ENCODE results near the gene KRT33B.

Gene KRT33B

GRCh38 chr17:41340934-41341861, 28.4 kb downstream of the KRT33B start:
- peak overlapping the region; percentile 66 for H3K4me3 Mint-ChIP-seq
- H3K27me3 Mint-ChIP-seq = no peaks in the 10 kb centered on the region
- H3K4me1 Mint-ChIP-seq = peaks cover 66% of the 10 kb centered on the region
- H3K9me3 Mint-ChIP-seq = peaks cover 6% of the 10 kb centered on the region
- H3K27ac Mint-ChIP-seq = peak overlapping the region; percentile 69
- H3K36me3 Mint-ChIP-seq = peaks cover 8% of the 10 kb centered on the region

GRCh38 chr17:41340494-41340893, 29.1 kb downstream of the KRT33B start:
- peaks cover 73% of the 10 kb centered on the region for H3K4me1 Mint-ChIP-seq
- H3K27ac Mint-ChIP-seq = peak overlapping the region; percentile 7
- H3K27me3 Mint-ChIP-seq = no peaks in the 10 kb centered on the region
- H3K4me3 Mint-ChIP-seq = peak overlapping the region; percentile 66
- peaks cover 6% of the 10 kb centered on the region for H3K9me3 Mint-ChIP-seq
- peaks cover 8% of the 10 kb centered on the region for H3K36me3 Mint-ChIP-seq

- Mint-ChIP-seq H3K9me3 (peaks cover 6% of the 10 kb centered on the region), H3K4me3 (peak overlapping the region; percentile 66), H3K27ac (peak overlapping the region; percentile 48), H3K27me3 (no peaks in the 10 kb centered on the region), H3K4me1 (peaks cover 81% of the 10 kb centered on the region), H3K36me3 (peaks cover 8% of the 10 kb centered on the region)
These were observed 29.9 kb downstream of the KRT33B start for GRCh38 chr17:41339571-41340172.

- Mint-ChIP-seq H3K27me3 (no peaks in the 10 kb centered on the region), H3K27ac (peak overlapping the region; percentile 20), H3K9me3 (peaks cover 6% of the 10 kb centered on the region), H3K4me3 (peak overlapping the region; percentile 53), H3K4me1 (peaks cover 87% of the 10 kb centered on the region), H3K36me3 (peaks cover 8% of the 10 kb centered on the region)
These were observed 30.6 kb downstream of the KRT33B start for GRCh38 chr17:41338961-41339485.

GRCh38 chr17:41335747-41336146, 33.9 kb downstream of the KRT33B start:
- H3K9me3 Mint-ChIP-seq = no peaks in the 10 kb centered on the region
- H3K27me3 Mint-ChIP-seq = no peaks in the 10 kb centered on the region
- no peak overlapping the region for H3K4me3 Mint-ChIP-seq
- peaks cover 71% of the 10 kb centered on the region for H3K4me1 Mint-ChIP-seq
- peak overlapping the region; percentile 59 for H3K27ac Mint-ChIP-seq
- H3K36me3 Mint-ChIP-seq = no peaks in the 10 kb centered on the region

- no peak overlapping the region for H3K27ac Mint-ChIP-seq
- H3K4me1 Mint-ChIP-seq = peaks cover 62% of the 10 kb centered on the region
- no peaks in the 10 kb centered on the region for H3K9me3 Mint-ChIP-seq
- H3K4me3 Mint-ChIP-seq = no peak overlapping the region
- no peaks in the 10 kb centered on the region for H3K36me3 Mint-ChIP-seq
- H3K27me3 Mint-ChIP-seq = no peaks in the 10 kb centered on the region
These were observed 35.0 kb downstream of the KRT33B start for GRCh38 chr17:41334385-41335305.

GRCh38 chr17:41333836-41334235, 35.8 kb downstream of the KRT33B start:
- no peaks in the 10 kb centered on the region for H3K36me3 Mint-ChIP-seq
- H3K27me3 Mint-ChIP-seq = no peaks in the 10 kb centered on the region
- H3K4me3 Mint-ChIP-seq = no peak overlapping the region
- H3K4me1 Mint-ChIP-seq = peaks cover 59% of the 10 kb centered on the region
- H3K9me3 Mint-ChIP-seq = no peaks in the 10 kb centered on the region
- peak overlapping the region; percentile 36 for H3K27ac Mint-ChIP-seq

GRCh38 chr17:41333098-41333497, 36.5 kb downstream of the KRT33B start:
- Mint-ChIP-seq H3K36me3 (no peaks in the 10 kb centered on the region), H3K27ac (peak overlapping the region; percentile 84), H3K4me1 (peaks cover 59% of the 10 kb centered on the region), H3K4me3 (no peak overlapping the region), H3K27me3 (no peaks in the 10 kb centered on the region), H3K9me3 (no peaks in the 10 kb centered on the region)

GRCh38 chr17:41332239-41332638, 37.4 kb downstream of the KRT33B start:
- no peaks in the 10 kb centered on the region for H3K36me3 Mint-ChIP-seq
- H3K27me3 Mint-ChIP-seq = no peaks in the 10 kb centered on the region
- H3K9me3 Mint-ChIP-seq = no peaks in the 10 kb centered on the region
- no peak overlapping the region for H3K27ac Mint-ChIP-seq
- H3K4me1 Mint-ChIP-seq = peaks cover 56% of the 10 kb centered on the region
- H3K4me3 Mint-ChIP-seq = no peak overlapping the region

GRCh38 chr17:41331606-41332005, 38.0 kb downstream of the KRT33B start:
- H3K36me3 Mint-ChIP-seq = no peaks in the 10 kb centered on the region
- no peaks in the 10 kb centered on the region for H3K9me3 Mint-ChIP-seq
- H3K27me3 Mint-ChIP-seq = no peaks in the 10 kb centered on the region
- no peak overlapping the region for H3K4me3 Mint-ChIP-seq
- no peak overlapping the region for H3K27ac Mint-ChIP-seq
- H3K4me1 Mint-ChIP-seq = peaks cover 62% of the 10 kb centered on the region

GRCh38 chr17:41329279-41329948, 40.2 kb downstream of the KRT33B start:
- H3K27ac Mint-ChIP-seq = no peak overlapping the region
- no peaks in the 10 kb centered on the region for H3K9me3 Mint-ChIP-seq
- H3K27me3 Mint-ChIP-seq = no peaks in the 10 kb centered on the region
- peaks cover 57% of the 10 kb centered on the region for H3K4me1 Mint-ChIP-seq
- no peak overlapping the region for H3K4me3 Mint-ChIP-seq
- H3K36me3 Mint-ChIP-seq = no peaks in the 10 kb centered on the region

GRCh38 chr17:41328207-41328606, 41.4 kb downstream of the KRT33B start:
- no peaks in the 10 kb centered on the region for H3K36me3 Mint-ChIP-seq
- no peaks in the 10 kb centered on the region for H3K9me3 Mint-ChIP-seq
- no peaks in the 10 kb centered on the region for H3K27me3 Mint-ChIP-seq
- no peak overlapping the region for H3K4me3 Mint-ChIP-seq
- no peak overlapping the region for H3K27ac Mint-ChIP-seq
- H3K4me1 Mint-ChIP-seq = peaks cover 57% of the 10 kb centered on the region

- Mint-ChIP-seq H3K4me1 (peaks cover 60% of the 10 kb centered on the region), H3K9me3 (no peaks in the 10 kb centered on the region), H3K4me3 (no peak overlapping the region), H3K27me3 (no peaks in the 10 kb centered on the region), H3K27ac (no peak overlapping the region), H3K36me3 (no peaks in the 10 kb centered on the region)
These were observed 42.0 kb downstream of the KRT33B start for GRCh38 chr17:41327411-41328120.

Measured in activated naive CD4-positive, alpha-beta T cell treated with anti-CD3 and anti-CD28 coated beads, Interleukin-2, amount 50 U/mL, for 24 hours (primary cell).